HEK293T (cell line): ENCODE data around the gene VPS9D1.

Experiments
- CTCF ChIA-PET: fragments of 350-600 bp; formaldehyde crosslinking; extraction: SDS; loops from one replicate; lab custom pipeline; 2021; ENCODE audit warnings: antibody characterized with exemption, inconsistent platforms; lab: Yijun Ruan, JAX
- POLR2A ChIA-PET: fragments of 350-600 bp; formaldehyde crosslinking; extraction: SDS; loops from one replicate; lab custom pipeline; 2020; ENCODE audit warnings: antibody characterized with exemption, inconsistent platforms; lab: Yijun Ruan, JAX
- DNase-seq: peaks from one replicate; pipeline ENCODE4 v3.0.0; 2012; ENCODE audit warnings: mixed read lengths; ENCODE audit errors: extremely low spot score
- ARNT ChIP-seq: fragments of 450-650 bp; IDR thresholded peaks from 2 replicates; pipeline ENCODE4 v1.6.1; 2017; ENCODE audit warnings: mild to moderate bottlenecking
- BHLHE40 ChIP-seq: fragments of 450-650 bp; IDR thresholded peaks from 2 replicates; pipeline ENCODE4 v1.6.1; 2016; ENCODE audit warnings: mild to moderate bottlenecking, moderate library complexity, borderline replicate concordance
- CTBP1 ChIP-seq: fragments of 450-650 bp; IDR thresholded peaks from 2 replicates; pipeline ENCODE4 v1.6.1; 2016; ENCODE audit warnings: borderline replicate concordance
- ELF4 ChIP-seq: fragments of 450-650 bp; IDR thresholded peaks from 2 replicates; pipeline ENCODE4 v1.6.1; 2017; ENCODE audit warnings: antibody characterized with exemption
- FOXA1 ChIP-seq: fragments of 450-650 bp; IDR thresholded peaks from 2 replicates; pipeline ENCODE4 v1.6.1; 2016; ENCODE audit warnings: mild to moderate bottlenecking
- FOXK2 ChIP-seq: fragments of 450-650 bp; IDR thresholded peaks from 2 replicates; pipeline ENCODE4 v1.6.1; 2016; ENCODE audit warnings: mild to moderate bottlenecking
- FOXM1 ChIP-seq: fragments of 450-650 bp; IDR thresholded peaks from 2 replicates; pipeline ENCODE4 v1.6.1; 2017; ENCODE audit warnings: mild to moderate bottlenecking, borderline replicate concordance
- HDGF ChIP-seq: fragments of 450-650 bp; IDR thresholded peaks from 2 replicates; pipeline ENCODE4 v1.6.1; 2017; ENCODE audit warnings: antibody characterized with exemption, borderline replicate concordance
- L3MBTL2 ChIP-seq: fragments of 450-650 bp; conservative IDR thresholded peaks from 2 replicates; pipeline ENCODE4 v1.6.1; 2016; ENCODE audit warnings: mild to moderate bottlenecking
- LEF1 ChIP-seq: fragments of 450-650 bp; IDR thresholded peaks from 2 replicates; pipeline ENCODE4 v1.6.1; 2017; ENCODE audit warnings: mild to moderate bottlenecking, borderline replicate concordance
- NFRKB ChIP-seq: fragments of 450-650 bp; IDR thresholded peaks from 2 replicates; pipeline ENCODE4 v1.6.1; 2016; ENCODE audit warnings: mild to moderate bottlenecking, moderate library complexity
- SP1 ChIP-seq: fragments of 450-650 bp; IDR thresholded peaks from 2 replicates; pipeline ENCODE4 v1.6.1; 2017
- SUZ12 ChIP-seq: fragments of 450-650 bp; IDR thresholded peaks from 2 replicates; pipeline ENCODE4 v1.6.1; 2016; ENCODE audit warnings: mild to moderate bottlenecking
- TARDBP ChIP-seq: fragments of 450-650 bp; IDR thresholded peaks from 2 replicates; pipeline ENCODE4 v1.6.1; 2016
- ZNF384 ChIP-seq: fragments of 450-650 bp; IDR thresholded peaks from 2 replicates; pipeline ENCODE4 v1.6.1; 2016
- TF ChIP-seq, protein P1 (sequence below): fragments of 450-650 bp; IDR thresholded peaks from 2 replicates; pipeline ENCODE4 v1.6.1; 2016

The VPS9D1 gene, protein sequence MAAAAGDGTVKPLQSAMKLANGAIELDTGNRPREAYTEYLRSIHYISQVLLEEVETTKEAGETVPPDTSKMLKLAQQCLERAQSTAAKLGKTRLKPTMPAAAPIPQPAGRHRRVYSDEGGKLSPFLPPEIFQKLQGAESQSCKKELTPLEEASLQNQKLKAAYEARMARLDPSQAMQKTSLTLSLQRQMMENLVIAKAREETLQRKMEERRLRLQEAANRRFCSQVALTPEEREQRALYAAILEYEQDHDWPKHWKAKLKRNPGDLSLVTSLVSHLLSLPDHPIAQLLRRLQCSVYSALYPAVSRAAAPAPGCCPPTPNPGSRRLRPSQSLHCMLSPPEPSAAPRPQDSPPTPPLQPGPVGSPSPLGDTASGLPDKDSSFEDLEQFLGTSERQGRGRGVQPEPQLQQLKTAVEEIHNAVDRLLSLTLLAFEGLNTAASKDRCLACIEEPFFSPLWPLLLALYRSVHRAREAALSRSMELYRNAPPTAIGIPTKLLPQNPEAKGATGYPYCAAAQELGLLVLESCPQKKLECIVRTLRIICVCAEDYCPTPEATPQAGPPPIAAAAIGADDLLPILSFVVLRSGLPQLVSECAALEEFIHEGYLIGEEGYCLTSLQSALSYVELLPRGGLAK

DNA sequence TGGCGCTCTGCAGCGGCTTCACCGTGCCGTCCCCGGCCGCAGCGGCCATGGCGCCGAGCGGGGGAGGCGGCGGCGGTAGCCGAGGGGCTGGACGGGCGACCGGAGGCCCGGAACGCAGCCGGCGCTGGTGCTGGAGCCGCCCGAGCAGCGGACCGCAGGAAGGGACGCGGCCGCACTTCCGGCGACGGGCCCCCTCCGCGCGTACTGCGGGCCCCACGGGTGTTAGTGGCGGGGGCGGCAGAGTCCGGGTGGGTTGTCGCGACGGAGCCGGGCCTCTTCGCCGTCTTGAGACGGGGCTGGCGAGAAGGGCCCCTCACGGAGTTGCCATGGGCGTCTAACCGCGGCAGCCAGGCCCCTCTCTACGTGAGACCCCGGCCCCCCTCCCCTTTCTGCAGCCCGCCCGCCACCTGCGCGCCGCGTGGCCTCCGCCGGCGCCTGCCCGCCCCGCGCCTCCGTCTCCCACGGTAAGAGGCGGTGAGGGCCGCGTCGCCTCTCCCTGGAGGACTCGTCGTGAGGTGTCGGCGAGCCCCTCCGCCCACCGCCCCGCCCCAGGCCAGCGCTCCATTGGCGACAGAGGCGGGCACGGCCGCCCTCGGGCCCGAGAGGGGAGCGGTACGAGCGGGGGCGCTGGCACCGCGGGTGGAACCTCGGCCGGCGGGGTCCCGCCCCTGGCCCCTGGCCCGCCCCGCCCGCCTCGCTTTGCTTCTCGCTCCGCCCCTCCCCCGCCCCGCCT, at the start of gene VPS9D1, which contains the start of gene ZNF276:
VPS9D1 (minus strand) TSS at position 86 of the 733 bp plus-strand sequence; CDS start at position 49, 37 bp downstream.
ZNF276 (plus strand) TSS at position 725 of the 733 bp plus-strand sequence. CDS start 104 bp downstream, outside the sequence.
- CTCF ChIA-PET, result no interaction called here
- DNase-seq, result peak; percentile 74
- TF ChIP-seq FOXK2, result no peak
- TF ChIP-seq FOXM1, result peak; percentile 57; the same call in 1 of the 2 replicates
- TF ChIP-seq ARNT, result peak; percentile 68; the same call in 1 of the 2 replicates
- peak; percentile 94 for TF ChIP-seq TARDBP
- no peak for TF ChIP-seq HDGF
- no peak for TF ChIP-seq SP1
- no peak for TF ChIP-seq BHLHE40
- TF ChIP-seq LEF1, result peak; percentile 94
- no peak for TF ChIP-seq CTBP1
- TF ChIP-seq FOXA1, result no peak
- no peak for TF ChIP-seq SUZ12
- POLR2A ChIA-PET, result interaction anchor here (0.6 to 1.5 kb wide), 6 partner anchors 9 to 28 kb away, joined by 3 to 8 read pairs (median 4); partner anchors contain the start of gene SPATA2L

DNA sequence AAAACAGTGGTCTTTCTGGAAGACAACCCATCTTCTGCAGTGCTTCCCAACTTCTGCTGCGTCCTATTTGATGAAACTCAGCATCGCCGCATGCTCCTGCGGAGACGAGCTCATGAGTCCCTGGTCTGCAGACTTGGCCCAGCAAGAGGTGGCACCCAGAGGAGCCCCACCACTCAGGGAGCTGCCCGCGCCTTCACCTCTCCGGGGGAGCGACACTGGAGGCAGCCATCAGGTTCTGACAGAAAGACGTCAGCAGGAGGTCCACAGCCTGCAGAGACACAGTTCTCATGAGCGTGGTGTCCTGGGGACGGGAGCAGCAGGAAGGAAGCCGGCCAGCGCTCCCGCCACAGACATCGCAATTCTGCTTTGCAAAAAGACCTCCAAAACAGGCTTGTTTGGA, 49.7 kb upstream of the VPS9D1 start:
- DNase-seq, result no peak
- TF ChIP-seq LEF1 (no peak), FOXK2 (no peak), BHLHE40 (no peak), CTBP1 (no peak), ELF4 (no peak), ZNF384 (no peak), SUZ12 (no peak), ARNT (no peak), L3MBTL2 (no peak), HDGF (no peak)
- CTCF ChIA-PET, result no interaction called here
- POLR2A ChIA-PET, result no interaction called here

DNA sequence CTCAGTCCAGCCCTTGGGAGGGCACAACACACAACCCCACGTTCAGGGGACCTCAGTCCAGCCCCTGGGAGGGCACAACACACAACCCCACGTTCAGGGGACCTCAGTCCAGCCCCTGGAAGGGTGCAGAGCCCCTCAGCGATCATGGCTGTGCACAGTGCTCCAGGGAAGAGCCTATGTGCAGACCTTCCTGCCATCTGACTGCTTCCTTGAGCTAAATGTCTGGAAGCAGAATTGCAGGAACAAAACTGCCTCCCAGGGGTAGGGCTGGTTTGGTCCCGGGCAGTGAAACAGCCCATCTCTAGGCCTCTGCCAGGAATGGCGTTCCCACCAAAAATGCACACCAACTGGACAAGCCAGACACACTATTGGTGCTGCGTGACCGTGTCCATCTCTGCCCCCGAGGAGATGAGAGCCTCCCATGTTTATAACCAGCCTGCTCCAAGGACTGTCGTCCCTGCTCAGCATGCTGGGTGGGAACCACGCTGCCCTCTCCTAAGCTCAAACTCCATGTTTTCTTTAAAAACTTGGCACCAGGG, 44.7 kb upstream of the VPS9D1 start:
- POLR2A ChIA-PET, result no interaction called here
- TF ChIP-seq LEF1, result no peak
- no peak for TF ChIP-seq FOXA1
- no peak for TF ChIP-seq ARNT
- no peak for TF ChIP-seq SUZ12
- no peak for TF ChIP-seq ZNF384
- no peak for TF ChIP-seq FOXM1
- no peak for TF ChIP-seq BHLHE40
- TF ChIP-seq TARDBP, result no peak
- TF ChIP-seq, protein P1, sequence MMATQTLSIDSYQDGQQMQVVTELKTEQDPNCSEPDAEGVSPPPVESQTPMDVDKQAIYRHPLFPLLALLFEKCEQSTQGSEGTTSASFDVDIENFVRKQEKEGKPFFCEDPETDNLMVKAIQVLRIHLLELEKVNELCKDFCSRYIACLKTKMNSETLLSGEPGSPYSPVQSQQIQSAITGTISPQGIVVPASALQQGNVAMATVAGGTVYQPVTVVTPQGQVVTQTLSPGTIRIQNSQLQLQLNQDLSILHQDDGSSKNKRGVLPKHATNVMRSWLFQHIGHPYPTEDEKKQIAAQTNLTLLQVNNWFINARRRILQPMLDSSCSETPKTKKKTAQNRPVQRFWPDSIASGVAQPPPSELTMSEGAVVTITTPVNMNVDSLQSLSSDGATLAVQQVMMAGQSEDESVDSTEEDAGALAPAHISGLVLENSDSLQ, result no peak
- no peak for TF ChIP-seq ELF4
- no peak for TF ChIP-seq SP1
- CTCF ChIA-PET, result interaction anchor here (0.6 kb wide), 1 partner anchor 96 kb away, joined by 5 read pairs; no protein-coding TSS in a partner anchor
- no peak for DNase-seq

DNA sequence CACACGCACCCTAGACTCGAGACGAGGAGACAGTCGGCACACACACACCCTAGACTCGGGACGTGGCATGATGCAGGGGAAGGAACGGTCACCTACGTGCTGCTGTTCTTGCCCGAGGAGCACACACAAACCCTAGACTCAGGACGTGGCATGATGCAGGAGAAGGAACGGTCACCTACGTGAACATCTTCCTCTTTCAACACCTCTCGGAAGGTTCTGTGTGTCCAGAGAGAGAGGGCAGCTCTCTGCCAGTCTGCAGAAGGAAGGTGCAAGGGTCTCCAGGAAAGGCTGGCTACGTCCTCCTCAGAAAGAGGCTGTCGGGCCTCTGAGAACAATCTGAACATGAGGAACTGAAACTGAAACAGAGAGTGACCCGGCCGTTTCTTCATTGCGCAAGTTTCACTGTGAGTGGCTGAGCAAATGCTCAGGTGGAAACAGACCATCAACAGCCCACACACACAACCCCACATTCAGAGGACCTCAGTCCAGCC, 44.1 kb upstream of the VPS9D1 start:
- no peak for TF ChIP-seq TARDBP
- TF ChIP-seq NFRKB, result no peak
- no peak for TF ChIP-seq FOXK2
- TF ChIP-seq ARNT, result no peak
- no peak for TF ChIP-seq FOXA1
- ChIA-PET CTCF (no interaction called here), POLR2A (no interaction called here)
- DNase-seq, result no peak

DNA sequence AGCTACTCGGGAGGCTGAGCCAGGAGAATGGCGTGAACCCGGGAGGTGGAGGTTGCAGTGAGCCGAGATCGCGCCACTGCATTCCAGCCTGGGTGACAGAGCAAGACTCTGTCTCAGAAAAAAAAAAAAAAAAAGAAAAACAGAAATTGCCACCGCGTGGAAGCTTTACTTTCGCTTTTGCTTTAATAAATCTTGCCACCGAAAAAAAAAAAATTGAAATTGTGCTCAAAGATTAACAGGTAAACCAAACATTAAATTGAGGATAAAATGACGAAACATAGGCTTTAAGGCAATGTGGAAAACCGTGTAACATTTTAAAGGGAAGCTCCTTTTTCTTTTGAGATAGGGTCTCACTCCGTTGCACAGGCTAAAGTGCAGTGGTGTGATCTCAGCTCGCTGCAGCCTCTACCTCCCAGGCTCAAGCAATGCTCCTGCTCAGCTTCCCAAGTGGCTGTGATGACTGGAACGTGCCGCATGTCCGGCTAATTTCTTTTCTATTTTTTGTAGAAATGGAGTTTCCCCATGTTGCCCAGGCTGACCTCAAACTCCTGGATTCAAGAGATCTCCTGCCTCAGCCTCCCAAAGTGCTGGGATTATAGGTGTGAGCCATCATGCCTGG, 40.7 kb upstream of the VPS9D1 start:
- CTCF ChIA-PET, result no interaction called here
- TF ChIP-seq CTBP1 (no peak), ARNT (no peak), FOXM1 (no peak), SUZ12 (no peak), FOXA1 (no peak), BHLHE40 (no peak), TARDBP (no peak), SP1 (no peak), ZNF384 (no peak), L3MBTL2 (no peak), LEF1 (no peak), NFRKB (no peak), HDGF (no peak), FOXK2 (no peak), ELF4 (no peak)
- TF ChIP-seq, protein P1, result no peak
- DNase-seq, result no peak
- POLR2A ChIA-PET, result no interaction called here
